GM23248 (cell line): Measurements from ENCODE around the gene NUB1.

Experiments used
- EZH2 ChIP-seq: fragments of 200-600 bp; sonication (generic); IDR thresholded peaks from 2 replicates; pipeline ENCODE4 v1.6.1; 2018; ENCODE audit warnings: antibody characterized with exemption, mild to moderate bottlenecking; ENCODE audit not compliant: insufficient read depth, poor library complexity, severe bottlenecking
- EZH2phosphoT487 ChIP-seq: fragments of 200-600 bp; sonication (generic); IDR thresholded peaks from 2 replicates; pipeline ENCODE4 v1.6.1; 2018; ENCODE audit warnings: antibody characterized with exemption, moderate library complexity, mild to moderate bottlenecking, low read depth; ENCODE audit not compliant: insufficient read depth

- no peak for TF ChIP-seq EZH2
- TF ChIP-seq EZH2phosphoT487 = no peak
These were observed 18.7 kb upstream of the NUB1 start for GRCh38 chr7:151322906-151323305.
